Measurements from ENCODE around the gene VAV3.

GRCh38 chr1:107879927-107880326 lies 85.1 kb downstream of the VAV3 start:
- TF ChIP-seq CTCF (IDR thresholded peaks at IDR 0.05 in 4 of 5, conservative IDR thresholded peaks at IDR 0.05 in 1 of 5): no peak
- TF ChIP-seq POLR2A (IDR thresholded peaks at IDR 0.05): no peak

All from gastrocnemius medialis (tissue), 4 donors.